AG20443 (cell line): Measurements from ENCODE around the gene CNDP2.

ENCODE experiments used
- DNase-seq: peaks from one replicate; pipeline ENCODE4 v3.0.0; 2012; ENCODE audit warnings: low spot score, mixed read lengths

CNDP2 gene

GRCh38 chr18:74472312-74472711, 23.9 kb upstream of the CNDP2 start:
- DNase-seq: no peak

- DNase-seq: no peak
Observed at GRCh38 chr18:74473976-74474640, 22.1 kb upstream of the CNDP2 start.

DNA sequence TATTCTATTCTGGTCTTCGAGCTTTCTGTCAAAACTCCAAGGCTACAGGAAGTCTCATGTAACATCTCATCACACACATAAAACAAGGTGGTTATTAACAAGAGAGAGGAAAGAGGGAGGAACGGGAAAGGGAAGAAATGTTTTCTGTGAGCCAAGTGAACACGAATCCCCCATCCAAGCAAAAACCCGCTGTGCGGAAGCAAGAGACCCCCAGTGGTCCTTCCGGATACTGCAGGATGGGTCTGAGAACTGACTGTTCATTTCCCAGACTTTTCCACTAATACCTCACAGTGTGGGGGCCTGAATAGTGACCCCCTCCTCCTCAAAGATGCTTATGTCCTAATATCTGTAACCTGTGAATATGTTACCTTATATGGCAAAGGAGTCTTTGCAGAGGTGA, 20.0 kb upstream of the CNDP2 start:
- peak; percentile 52 for DNase-seq

- no peak for DNase-seq
Observed at GRCh38 chr18:74477771-74478170, 18.4 kb upstream of the CNDP2 start.

DNA sequence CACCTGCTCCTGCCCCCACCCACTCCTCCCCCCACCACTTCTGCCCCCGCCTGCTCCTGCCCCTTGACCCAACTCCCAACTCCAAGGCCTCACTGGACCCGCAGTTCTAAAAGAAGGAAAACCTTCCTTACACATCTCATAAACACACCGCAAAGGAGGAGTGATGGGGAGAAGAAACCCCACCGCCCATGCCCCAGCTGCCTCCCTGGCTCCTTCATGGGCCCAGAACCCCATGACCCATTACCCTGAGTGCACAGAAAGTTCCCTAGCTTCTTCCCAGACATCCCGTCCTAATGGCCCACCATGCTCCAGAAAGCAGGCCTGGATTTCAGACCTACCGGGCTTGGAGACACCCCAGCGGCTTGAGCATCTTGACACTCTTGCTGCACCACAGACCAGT, 17.8 kb upstream of the CNDP2 start:
- no peak for DNase-seq

DNA sequence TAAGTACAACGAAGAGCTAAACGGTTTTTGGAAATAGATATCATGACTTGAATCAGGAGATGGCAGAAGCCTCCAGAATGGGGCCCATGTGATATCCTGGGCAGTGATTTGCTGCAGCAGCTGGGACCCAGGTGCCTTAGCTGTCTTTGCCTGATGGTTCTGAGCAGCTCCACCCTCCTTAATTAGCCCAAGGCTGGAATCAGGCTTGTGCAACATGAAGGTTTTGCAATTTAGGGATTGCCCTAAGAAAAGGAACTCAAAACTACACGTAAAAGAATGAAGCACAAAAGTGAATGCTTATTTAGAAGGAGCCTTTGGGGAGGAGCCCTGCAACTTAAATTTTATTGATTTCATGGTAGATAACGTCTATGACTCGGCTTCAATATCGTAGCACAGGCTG, 17.3 kb upstream of the CNDP2 start:
- DNase-seq: no peak

DNA sequence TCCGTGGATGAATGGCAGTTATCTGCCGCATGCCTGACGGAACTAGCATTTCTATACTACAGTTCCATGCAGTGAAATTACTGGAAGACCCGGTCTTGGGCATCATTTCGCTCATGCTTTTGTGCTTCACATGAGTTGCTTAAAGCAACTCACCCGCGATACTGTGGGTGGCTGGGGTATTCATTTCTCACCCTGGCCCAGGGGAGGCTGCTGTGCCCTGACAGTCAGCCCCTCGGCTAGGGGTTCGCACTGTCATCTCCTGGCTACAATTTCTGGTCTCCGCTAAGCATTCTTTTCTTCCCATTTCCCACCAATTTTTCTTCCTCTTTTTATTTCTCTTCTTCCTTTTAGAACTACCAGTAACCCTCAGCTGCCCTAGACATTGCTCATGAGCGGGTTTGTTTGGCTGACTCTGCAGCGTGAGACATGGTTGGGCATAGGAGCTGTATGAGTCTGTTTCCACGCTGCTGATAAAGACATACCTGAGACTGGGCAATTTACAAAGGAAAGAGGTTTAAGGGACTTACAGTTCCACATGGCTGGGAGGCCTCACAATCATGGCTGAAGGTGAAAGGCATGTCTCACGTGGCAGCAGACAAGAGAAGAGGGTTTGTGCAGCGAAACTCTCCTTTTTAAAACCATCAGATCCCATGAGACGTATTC, 16.5 kb upstream of the CNDP2 start:
- DNase-seq: no peak

DNA sequence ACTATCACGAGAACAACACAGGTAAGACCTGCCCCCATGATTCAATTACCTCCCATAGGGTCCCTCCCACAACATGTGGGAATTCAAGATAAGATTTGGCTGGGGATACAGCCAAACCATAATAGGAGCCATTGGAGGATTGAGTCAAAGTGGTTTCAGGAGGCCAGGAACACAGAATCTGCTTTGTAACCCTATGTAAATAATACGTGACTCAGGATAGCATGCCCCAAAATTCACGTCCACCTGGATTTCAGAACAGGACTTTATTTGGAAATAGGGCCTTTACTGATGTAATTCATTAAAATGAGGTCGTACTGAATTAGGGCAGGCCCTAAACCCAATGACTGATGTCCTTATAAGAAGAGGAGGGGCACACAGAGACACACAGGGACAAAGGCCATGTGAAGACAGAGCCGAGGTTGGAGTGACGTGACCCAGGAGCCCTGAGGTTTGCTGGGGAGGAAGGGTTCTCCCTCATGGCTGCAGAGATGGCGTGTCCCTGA, 16.0 kb upstream of the CNDP2 start:
- no peak for DNase-seq

DNA sequence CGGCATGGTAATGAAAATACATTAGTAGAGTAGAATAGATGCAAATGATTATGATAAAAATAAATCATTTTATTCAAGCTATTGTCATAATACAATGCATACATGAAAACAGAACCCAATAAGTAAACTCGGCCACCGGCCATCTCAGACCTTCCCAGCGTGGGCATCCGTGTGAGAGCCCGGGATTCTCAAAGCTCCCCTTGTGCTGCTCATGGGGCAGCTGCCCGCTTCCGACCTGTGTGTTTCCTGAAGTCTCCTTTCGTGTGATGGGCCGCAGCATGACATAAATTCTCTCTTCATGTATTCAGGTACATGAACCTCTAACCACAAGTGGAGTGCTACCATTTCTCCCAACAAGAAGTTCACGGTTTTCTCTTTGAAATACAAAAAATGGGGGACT, 13.5 kb upstream of the CNDP2 start:
- DNase-seq: no peak

DNA sequence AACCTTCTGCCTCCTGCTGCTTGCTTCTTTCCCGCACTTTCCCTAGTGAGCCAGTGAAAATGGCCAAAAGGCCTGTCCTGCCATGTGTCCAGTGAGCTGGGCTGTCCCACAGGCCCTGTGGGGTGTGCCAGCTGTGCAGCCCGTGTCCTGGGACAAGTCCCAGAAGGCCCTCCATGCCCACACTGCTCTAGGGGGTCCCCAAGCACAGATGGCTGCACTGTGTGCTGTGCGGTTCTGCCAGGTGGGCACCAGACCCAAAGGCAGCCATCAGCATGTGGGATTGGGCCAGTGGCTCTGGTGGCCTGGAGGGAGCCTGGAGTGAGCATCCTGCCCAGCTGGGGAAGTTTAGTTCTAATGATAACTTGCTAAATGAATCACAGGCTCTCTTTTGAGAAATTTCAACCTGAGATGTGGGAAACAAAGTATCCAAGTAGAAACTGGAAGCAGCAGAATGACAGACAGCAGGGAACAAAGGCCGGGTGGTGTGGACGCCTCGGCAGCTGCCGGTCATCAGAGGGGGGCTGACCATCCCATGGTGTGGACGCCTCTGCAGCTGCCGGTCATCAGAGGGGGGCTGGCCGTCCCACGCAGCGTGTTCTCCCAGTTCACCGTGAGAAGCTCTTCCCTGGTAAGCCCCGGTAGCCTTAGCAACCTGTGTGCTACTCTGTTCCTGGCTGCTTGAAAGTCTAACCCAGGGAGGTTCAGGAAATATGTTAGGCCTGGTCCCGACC, 9.9 kb upstream of the CNDP2 start:
- DNase-seq: no peak

GRCh38 chr18:74488354-74488753, 7.8 kb upstream of the CNDP2 start:
- DNase-seq: no peak

DNA sequence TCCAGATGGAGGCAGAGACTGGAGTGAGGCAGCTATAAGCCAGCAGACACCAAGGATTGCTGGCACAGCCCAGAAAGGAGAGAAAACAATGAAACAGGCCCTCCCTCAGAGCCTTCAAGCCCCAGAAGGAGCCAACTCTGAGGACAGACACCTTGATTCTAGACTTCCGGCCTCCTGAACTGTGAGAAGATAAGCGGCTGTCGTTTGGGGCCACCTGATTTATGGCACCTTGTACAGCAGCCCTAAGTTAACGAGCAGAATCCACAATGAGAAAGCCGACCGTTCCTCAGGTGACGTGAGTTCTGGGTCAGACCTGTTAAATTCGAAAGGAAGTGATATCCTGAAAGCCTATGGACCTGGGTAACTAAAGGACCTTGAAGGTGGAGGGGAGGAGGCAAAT, 7.3 kb upstream of the CNDP2 start:
- no peak for DNase-seq

- DNase-seq: peak; percentile 54
Observed at GRCh38 chr18:74489676-74490075, 6.5 kb upstream of the CNDP2 start.

DNA sequence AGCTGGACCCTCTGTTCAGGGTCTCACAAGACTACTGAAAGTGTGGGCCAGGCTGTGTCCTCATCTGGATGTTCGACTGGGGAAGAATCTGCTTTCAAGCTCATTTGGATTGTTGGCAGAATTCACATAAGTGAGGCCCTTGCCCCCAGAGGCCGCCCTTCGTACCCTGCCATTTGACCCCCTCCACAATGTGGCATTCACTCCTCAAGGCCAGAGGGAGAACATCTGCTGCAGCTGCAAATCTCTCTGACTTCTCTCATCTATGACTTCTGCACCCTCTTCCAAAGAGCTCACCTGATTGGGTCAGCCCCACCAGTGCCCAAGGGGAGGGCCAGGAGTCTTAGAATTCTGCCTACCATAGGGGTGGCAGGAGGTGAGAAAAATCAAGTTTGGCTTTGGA, 3.9 kb upstream of the CNDP2 start:
- DNase-seq: no peak

DNA sequence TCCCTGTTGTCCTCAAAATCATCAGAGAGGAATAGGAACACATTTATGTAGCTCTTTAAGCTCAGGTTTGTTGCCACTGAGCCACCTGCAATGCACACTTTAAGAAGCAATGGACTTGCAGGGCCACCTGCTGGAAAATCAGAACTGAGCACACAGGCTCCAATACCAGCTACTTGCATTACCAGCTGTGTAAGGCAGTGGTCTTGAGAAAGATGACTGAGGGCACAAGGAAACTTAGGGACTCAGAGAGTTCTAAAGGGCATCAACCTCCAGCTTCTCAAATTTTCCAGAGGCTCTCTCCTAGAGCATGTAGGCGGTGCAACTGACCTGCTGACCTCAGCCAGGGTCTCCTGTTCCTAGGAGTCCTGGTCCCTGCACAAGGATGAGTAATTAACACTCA, 2.5 kb upstream of the CNDP2 start:
- DNase-seq: no peak

DNA sequence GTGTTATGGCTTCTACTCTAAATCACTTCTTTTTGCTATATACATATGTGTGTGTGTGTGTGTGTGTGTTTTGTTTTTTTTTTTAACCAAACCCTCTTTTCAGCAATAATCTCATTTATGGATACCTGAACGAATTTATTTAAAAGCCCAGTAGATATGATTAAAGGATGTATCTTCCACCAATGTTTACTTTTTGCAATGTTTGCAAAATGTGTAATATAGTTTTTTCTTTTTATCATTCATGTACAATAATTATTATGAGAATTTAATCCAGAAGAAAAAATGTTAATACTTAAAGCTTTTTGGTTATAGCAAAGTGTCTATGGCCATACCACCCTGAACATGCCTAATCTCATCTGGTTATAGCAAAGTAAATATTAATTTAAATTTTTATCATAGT, 1.6 kb upstream of the CNDP2 start:
- DNase-seq: no peak

- peak; percentile 75 for DNase-seq
Observed at GRCh38 chr18:74496508-74497323, 553 bp downstream of the CNDP2 start.

DNA sequence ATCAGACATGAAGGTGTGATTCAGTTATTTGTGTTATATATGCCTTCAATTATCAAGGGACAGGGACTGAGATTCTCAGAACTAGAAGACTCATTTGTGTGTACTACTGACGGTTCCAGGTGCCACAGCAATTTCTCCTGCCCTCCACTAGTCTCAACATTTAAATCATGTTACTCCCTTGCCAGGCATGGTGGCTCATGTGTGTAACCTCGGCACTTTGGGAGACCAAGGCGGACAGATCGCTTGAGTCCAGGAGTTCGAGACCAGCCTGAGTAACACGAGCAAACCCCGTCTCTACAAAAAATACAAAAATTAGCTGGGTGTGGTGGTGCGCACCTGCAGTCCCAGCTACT, 1.1 kb downstream of the CNDP2 start:
- no peak for DNase-seq

DNA sequence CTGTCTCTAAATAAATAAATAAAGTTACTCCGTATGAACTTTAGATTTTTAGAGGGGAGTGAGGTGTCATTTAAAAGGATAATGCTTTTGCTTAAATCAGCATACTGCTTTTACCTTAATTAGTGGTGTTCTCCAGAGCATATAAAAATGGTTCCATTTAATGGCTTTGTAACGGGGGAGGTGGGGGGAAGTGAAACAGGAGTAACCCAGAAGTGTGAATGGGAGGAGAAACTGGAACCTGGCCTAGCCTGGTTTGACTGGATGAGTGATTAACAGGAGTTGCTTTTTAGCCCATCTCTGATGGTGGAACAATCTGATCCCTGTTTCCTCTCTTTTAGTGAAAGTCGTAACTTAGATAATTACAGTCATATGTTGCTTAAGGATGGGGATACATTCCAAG, 1.6 kb downstream of the CNDP2 start:
- no peak for DNase-seq

- no peak for DNase-seq
Observed at GRCh38 chr18:74498712-74499627, 2.8 kb downstream of the CNDP2 start.

DNA sequence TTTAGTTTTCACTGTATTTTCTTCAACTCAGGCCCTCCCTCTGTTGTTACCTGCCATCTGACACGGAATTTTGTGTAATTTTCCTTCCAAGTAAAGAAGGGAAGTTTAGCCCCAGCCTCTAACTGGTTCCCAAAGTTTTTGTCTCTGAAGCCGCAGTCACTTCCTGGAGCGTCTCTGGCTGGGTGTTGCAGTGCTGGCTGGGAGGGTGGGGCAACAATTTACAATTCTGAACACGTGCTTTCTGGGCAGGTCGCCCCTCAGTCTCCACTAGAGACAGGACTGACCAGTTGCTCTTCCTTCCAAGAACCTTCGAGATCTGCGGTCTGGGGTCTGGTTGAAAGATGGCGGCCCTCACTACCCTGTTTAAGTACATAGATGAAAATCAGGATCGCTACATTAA, 3.5 kb downstream of the CNDP2 start:
- peak; percentile 71 for DNase-seq
